ENCODE results near the gene HOXD13.

DNA sequence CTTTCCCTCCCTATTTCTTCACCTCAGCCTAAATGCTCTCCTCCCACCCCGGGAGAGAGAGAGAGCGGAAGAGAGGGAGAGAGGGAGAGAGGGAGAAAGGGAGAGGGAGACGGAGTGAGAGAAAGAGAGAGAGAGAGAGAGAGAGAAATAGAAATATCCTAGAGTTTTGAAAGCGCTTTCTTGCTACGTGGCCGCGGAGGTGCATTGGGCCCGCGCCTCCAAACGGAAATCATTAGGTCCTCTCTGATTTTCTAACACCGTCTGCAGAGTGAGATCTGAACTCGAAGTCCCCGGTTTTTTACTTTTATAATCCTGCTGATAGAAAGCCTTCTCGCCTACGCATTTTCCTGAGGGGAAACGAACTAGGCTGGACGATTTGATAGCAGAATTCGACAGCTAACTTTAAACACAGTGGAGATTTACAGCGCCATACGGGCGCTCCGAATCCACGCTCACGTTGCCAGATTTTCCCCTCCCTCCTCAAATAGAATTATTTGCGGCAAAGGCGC, 7.9 kb upstream of the HOXD13 start:
- TF ChIP-seq, protein P1, sequence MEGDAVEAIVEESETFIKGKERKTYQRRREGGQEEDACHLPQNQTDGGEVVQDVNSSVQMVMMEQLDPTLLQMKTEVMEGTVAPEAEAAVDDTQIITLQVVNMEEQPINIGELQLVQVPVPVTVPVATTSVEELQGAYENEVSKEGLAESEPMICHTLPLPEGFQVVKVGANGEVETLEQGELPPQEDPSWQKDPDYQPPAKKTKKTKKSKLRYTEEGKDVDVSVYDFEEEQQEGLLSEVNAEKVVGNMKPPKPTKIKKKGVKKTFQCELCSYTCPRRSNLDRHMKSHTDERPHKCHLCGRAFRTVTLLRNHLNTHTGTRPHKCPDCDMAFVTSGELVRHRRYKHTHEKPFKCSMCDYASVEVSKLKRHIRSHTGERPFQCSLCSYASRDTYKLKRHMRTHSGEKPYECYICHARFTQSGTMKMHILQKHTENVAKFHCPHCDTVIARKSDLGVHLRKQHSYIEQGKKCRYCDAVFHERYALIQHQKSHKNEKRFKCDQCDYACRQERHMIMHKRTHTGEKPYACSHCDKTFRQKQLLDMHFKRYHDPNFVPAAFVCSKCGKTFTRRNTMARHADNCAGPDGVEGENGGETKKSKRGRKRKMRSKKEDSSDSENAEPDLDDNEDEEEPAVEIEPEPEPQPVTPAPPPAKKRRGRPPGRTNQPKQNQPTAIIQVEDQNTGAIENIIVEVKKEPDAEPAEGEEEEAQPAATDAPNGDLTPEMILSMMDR (IDR thresholded peaks at IDR 0.05 in 4 of 5, conservative IDR thresholded peaks at IDR 0.05 in 1 of 5), result no peak
- no peak for TF ChIP-seq POLR2A (IDR thresholded peaks at IDR 0.05)

All from gastrocnemius medialis (tissue), 4 donors.